GM18520 (cell line): ENCODE data around the gene ICE1.
"Not testable (repeated sequence)": the region's sequence is repeated elsewhere in the genome, so short reads cannot be mapped to it uniquely, and the experiment has no call there.

Source experiments
- ATAC-seq: cut with Tn5 transposase; IDR thresholded peaks from one replicate; pipeline ENCODE4 v1.9.1; 2021; ENCODE audit not compliant: unreplicated experiment

ICE1 gene

GRCh38 chr5:5437227-5438172 lies 15.0 kb downstream of the ICE1 start:
- ATAC-seq: no peak

GRCh38 chr5:5451863-5452262 lies 29.4 kb downstream of the ICE1 start:
- ATAC-seq: no peak

- no peak for ATAC-seq
These were observed 30.7 kb downstream of the ICE1 start for GRCh38 chr5:5453131-5453530.

- ATAC-seq: no peak
These were observed 31.9 kb downstream of the ICE1 start for GRCh38 chr5:5454391-5454790.

GRCh38 chr5:5456858-5457257 lies 34.4 kb downstream of the ICE1 start:
- no peak for ATAC-seq

- no peak for ATAC-seq
These were observed 37.8 kb downstream of the ICE1 start for GRCh38 chr5:5460311-5460710.

GRCh38 chr5:5461012-5461411 lies 38.5 kb downstream of the ICE1 start:
- ATAC-seq: no peak

GRCh38 chr5:5464036-5464715 lies 41.7 kb downstream of the ICE1 start:
- ATAC-seq: no peak

GRCh38 chr5:5466227-5466626 lies 43.8 kb downstream of the ICE1 start:
- ATAC-seq: no peak

- no peak for ATAC-seq
These were observed 45.3 kb downstream of the ICE1 start for GRCh38 chr5:5467737-5468136.

GRCh38 chr5:5470933-5471332 lies 48.5 kb downstream of the ICE1 start:
- ATAC-seq: no peak

GRCh38 chr5:5473226-5473625 lies 50.7 kb downstream of the ICE1 start:
- ATAC-seq: no peak

- ATAC-seq: no peak
These were observed 52.5 kb downstream of the ICE1 start for GRCh38 chr5:5474961-5475360.

- ATAC-seq: no peak
These were observed 53.5 kb downstream of the ICE1 start for GRCh38 chr5:5475975-5476374.

- not testable (repeated sequence) for ATAC-seq
These were observed 57.1 kb downstream of the ICE1 start for GRCh38 chr5:5479578-5479977.

GRCh38 chr5:5480481-5481111 lies 58.1 kb downstream of the ICE1 start:
- no peak for ATAC-seq

- ATAC-seq: no peak
These were observed 58.7 kb downstream of the ICE1 start for GRCh38 chr5:5481206-5481605.

GRCh38 chr5:5481633-5482032 lies 59.2 kb downstream of the ICE1 start:
- ATAC-seq: no peak

- no peak for ATAC-seq
These were observed 60.9 kb downstream of the ICE1 start for GRCh38 chr5:5483350-5483749.

GRCh38 chr5:5483880-5484598 lies 61.6 kb downstream of the ICE1 start:
- no peak for ATAC-seq

- ATAC-seq: no peak
These were observed 63.6 kb downstream of the ICE1 start for GRCh38 chr5:5486122-5486521.
